ENCODE data around the gene KMT2C. TPM values are rescaled to one million over a fixed set of nuclear protein-coding genes. Genes with fewer than 3 reads are reported as not detected.
"Not testable (repeated sequence)": the region's sequence is repeated elsewhere in the genome, so short reads cannot be mapped to it uniquely, and the experiment has no call there.

KMT2C gene
- total RNA-seq, 4 donors from 2014 or later: 59.0 to 73.9 (median 69.5) TPM

DNA sequence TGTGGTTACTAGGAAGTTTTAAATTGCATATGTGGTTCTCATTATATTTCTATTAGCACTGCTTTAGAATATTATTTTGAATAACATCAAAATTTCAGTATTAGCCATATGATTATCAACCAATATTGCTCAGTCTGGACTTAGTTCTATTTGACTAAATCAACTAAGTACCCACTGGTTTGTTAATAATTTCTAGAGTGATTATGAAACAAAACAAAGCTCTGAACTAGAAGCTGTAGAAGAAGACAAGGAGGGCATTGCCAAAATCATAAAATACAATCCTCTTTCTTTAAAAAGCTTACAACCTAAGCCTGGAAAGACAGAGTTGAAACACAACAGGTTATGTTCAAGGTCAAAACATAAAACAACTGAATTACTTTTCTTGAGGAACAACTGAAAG is 204.7 kb downstream of the KMT2C start:
- no peak for DNase-seq (ENCODE audit: extremely low spot score)
- TF ChIP-seq POLR2AphosphoS5 (IDR thresholded peaks at IDR 0.05) (no peak), POLR2A (IDR thresholded peaks at IDR 0.05; ENCODE audit: low read depth) (no peak), EP300 (IDR thresholded peaks at IDR 0.05) (no peak)
- TF ChIP-seq, protein P1, sequence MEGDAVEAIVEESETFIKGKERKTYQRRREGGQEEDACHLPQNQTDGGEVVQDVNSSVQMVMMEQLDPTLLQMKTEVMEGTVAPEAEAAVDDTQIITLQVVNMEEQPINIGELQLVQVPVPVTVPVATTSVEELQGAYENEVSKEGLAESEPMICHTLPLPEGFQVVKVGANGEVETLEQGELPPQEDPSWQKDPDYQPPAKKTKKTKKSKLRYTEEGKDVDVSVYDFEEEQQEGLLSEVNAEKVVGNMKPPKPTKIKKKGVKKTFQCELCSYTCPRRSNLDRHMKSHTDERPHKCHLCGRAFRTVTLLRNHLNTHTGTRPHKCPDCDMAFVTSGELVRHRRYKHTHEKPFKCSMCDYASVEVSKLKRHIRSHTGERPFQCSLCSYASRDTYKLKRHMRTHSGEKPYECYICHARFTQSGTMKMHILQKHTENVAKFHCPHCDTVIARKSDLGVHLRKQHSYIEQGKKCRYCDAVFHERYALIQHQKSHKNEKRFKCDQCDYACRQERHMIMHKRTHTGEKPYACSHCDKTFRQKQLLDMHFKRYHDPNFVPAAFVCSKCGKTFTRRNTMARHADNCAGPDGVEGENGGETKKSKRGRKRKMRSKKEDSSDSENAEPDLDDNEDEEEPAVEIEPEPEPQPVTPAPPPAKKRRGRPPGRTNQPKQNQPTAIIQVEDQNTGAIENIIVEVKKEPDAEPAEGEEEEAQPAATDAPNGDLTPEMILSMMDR (IDR thresholded peaks at IDR 0.05): no peak
- intact Hi-C loops (cut with DNase I): no loop called here
- Histone ChIP-seq H3K27ac (replicated peaks in 1 of 4) (no peak overlapping the region), H3K27me3 (no peaks in the 10 kb centered on the region), H3K9me3 (no peaks in the 10 kb centered on the region), H3K4me1 (no peaks in the 10 kb centered on the region), H3K4me3 (no peak overlapping the region), H3K36me3 (peaks cover 15 to 63% (median 34%) of the 10 kb centered on the region in 4 donors)

DNA sequence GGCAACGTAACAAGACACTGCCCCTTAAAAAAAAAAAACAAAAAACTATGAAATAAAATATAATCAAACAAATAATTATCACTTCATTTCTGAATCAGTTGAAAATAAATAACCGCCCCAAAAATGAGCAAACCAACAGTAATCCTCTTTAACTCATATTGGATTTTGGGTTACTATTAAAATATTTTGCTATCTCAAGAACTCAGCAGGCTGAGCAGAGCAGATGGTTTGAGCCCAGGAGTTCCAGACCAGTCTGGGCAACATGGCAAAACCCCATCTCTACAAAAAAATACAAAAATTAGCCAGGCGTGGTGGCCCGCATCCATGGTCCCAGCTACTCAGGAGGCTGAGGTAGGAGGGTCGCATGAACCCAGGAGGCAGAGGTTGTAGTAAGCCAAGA is 216.2 kb downstream of the KMT2C start:
- H3K4me1 ChIP-seq; H3K9me3 ChIP-seq; H3K27ac ChIP-seq (replicated peaks in 1 of 4); H3K4me3 ChIP-seq; intact Hi-C loops (cut with DNase I); H3K27me3 ChIP-seq; DNase-seq (ENCODE audit: extremely low spot score): not testable (repeated sequence)
- peaks cover 14 to 88% (median 41%) of the 10 kb centered on the region in 4 donors for H3K36me3 ChIP-seq
- WGBS: 98% methylated on average over 5 of the region's 5 CpGs

DNA sequence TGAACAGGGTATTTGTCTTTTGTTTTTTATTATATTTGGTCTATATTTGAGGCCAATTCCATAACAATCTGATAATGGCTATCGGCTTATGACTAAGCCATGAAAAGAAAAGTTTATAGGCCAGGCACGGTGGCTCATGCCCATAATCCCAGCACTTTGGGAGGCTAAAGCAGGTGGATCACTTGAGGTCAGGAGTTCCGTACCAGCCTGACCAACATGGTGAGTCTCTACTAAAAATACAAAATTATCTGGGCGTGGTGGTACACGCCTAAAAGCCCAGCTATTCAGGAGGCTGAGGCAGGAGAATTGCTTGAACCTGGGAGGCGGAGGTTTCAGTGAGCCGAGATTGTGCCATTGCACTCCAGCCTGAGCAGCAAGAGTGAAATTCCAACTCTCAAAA is 227.0 kb downstream of the KMT2C start:
- H3K9me3 ChIP-seq; H3K27ac ChIP-seq (replicated peaks in 1 of 4); H3K4me3 ChIP-seq; DNase-seq (ENCODE audit: extremely low spot score); H3K27me3 ChIP-seq; intact Hi-C loops (cut with DNase I); H3K4me1 ChIP-seq: not testable (repeated sequence)
- 97% methylated on average over 7 of the region's 7 CpGs for WGBS
- H3K36me3 ChIP-seq: peaks cover 5 to 44% (median 19%) of the 10 kb centered on the region in 4 donors

DNA sequence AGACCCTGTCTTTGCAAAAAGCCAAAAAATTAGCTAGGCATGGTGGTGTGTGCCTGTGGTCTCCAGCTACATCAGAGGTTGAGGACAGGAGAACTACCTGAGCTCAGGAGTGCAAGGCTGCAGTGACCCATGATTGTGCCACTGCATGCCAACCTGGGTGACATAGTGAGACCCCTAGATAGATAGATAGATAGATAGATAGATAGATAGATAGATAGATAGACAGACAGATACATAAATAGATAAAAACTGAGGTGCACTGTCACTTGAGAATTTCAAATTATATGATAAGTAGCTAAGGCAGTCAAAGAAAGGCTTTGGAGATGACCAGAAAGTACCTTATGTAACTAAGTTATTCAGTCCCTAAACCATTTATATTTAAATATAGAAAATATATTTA is 231.4 kb downstream of the KMT2C start:
- H3K27me3 ChIP-seq; H3K4me1 ChIP-seq; H3K4me3 ChIP-seq; H3K27ac ChIP-seq (replicated peaks in 1 of 4); H3K9me3 ChIP-seq; DNase-seq (ENCODE audit: extremely low spot score); intact Hi-C loops (cut with DNase I): not testable (repeated sequence)
- peaks cover 5 to 27% (median 16%) of the 10 kb centered on the region in 4 donors for H3K36me3 ChIP-seq

DNA sequence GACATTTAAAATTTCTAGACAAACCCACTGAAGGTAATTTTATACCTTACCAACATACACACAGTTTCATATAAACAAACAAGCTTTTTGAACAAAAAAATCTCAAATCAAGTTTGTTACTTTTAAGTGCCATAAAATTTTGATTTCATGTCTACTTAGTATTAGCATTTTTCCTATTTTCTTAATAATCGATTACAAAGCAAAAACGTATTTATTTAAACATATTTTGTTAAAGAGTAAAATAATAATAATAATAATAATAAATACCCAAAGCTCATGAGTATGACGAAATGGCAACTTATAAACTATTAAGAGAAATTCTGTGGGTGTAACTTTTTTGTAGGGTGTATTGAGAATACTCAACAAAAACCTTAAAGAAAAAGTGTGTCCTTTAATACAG is 232.7 kb downstream of the KMT2C start:
- peaks cover 5 to 40% (median 24%) of the 10 kb centered on the region in 4 donors for H3K36me3 ChIP-seq
- no peak for TF ChIP-seq POLR2A (IDR thresholded peaks at IDR 0.05; ENCODE audit: low read depth)
- no peak for TF ChIP-seq POLR2AphosphoS5 (IDR thresholded peaks at IDR 0.05)
- TF ChIP-seq, protein P1 (IDR thresholded peaks at IDR 0.05): no peak
- TF ChIP-seq EP300 (IDR thresholded peaks at IDR 0.05): no peak

DNA sequence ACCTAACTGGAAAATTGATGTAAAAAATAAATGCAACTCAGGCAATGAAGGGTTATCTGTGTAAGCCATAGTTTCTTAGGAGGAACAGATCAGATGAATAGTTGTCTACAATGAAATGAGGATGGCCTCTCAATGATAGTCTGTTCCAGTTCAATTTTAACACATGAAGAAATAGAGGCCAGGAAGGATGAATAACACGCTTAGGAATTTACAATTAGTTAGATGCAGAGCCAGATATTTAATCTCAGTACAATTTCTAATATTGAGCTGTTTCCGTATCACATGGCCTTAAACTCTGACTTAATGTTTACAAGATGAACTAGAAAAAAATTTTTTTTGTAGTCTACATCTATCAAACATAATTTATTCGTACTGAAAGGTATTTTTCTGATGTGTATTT is 233.7 kb downstream of the KMT2C start:
- no peaks in the 10 kb centered on the region for H3K4me1 ChIP-seq
- H3K4me3 ChIP-seq: no peak overlapping the region
- intact Hi-C loops (cut with DNase I): no loop called here
- peaks cover 5 to 50% (median 28%) of the 10 kb centered on the region in 4 donors for H3K36me3 ChIP-seq
- WGBS: 67% methylated on average over 3 of the region's 3 CpGs
- TF ChIP-seq, protein P1 (IDR thresholded peaks at IDR 0.05): no peak
- no peak for TF ChIP-seq POLR2AphosphoS5 (IDR thresholded peaks at IDR 0.05)
- no peak for TF ChIP-seq EP300 (IDR thresholded peaks at IDR 0.05)
- no peak for TF ChIP-seq POLR2A (IDR thresholded peaks at IDR 0.05; ENCODE audit: low read depth)
- H3K27ac ChIP-seq (replicated peaks in 1 of 4): no peak overlapping the region
- no peaks in the 10 kb centered on the region for H3K27me3 ChIP-seq
- no peaks in the 10 kb centered on the region for H3K9me3 ChIP-seq
- no peak for DNase-seq (ENCODE audit: extremely low spot score)

More for the DNA sequence above, 232.7 kb downstream of the KMT2C start:
- intact Hi-C loops (cut with DNase I): no loop called here
- H3K4me3 ChIP-seq: no peak overlapping the region
- no peaks in the 10 kb centered on the region for H3K9me3 ChIP-seq
- no peaks in the 10 kb centered on the region for H3K4me1 ChIP-seq
- H3K27ac ChIP-seq (replicated peaks in 1 of 4): no peak overlapping the region
- no peak for DNase-seq (ENCODE audit: extremely low spot score)
- 94% methylated on average over 3 of the region's 3 CpGs for WGBS
- H3K27me3 ChIP-seq: no peaks in the 10 kb centered on the region

Data from esophagus muscularis mucosa (tissue), 4 donors.